Adrenal gland (tissue), 12 donors: ENCODE measurements around the gene HIVEP3. TPM values are rescaled to one million over a fixed set of nuclear protein-coding genes. Genes with fewer than 3 reads are reported as not detected.
"Not testable (repeated sequence)": the region's sequence is repeated elsewhere in the genome, so short reads cannot be mapped to it uniquely, and the experiment has no call there.

Source experiments
- DNase-seq, 7 donors: peaks; one replicate each; pipeline ENCODE4 v3.0.0-alpha.2; 2019 to 2020
- H3K27ac ChIP-seq, 5 donors: fragments of 200-600 bp; sonication (generic) in 4 of 5; 1 replicate in 3 of 5; 2 replicates in 2 of 5; pipeline versions ENCODE4 v1.5.1 to v1.8.0; 2016 to 2020; ENCODE audit warnings: mild to moderate bottlenecking in 1 of 5
- H3K27me3 ChIP-seq: fragments of 200-600 bp; 2 replicates; pipeline ENCODE4 v1.8.0; 2021
- H3K36me3 ChIP-seq, 2 donors: fragments of 200-600 bp; replicated peaks in 1 of 2; 1 replicate in 1 of 2; 2 replicates in 1 of 2; pipeline versions ENCODE4 v1.5.1 to v1.8.0; 2018 to 2022
- H3K4me1 ChIP-seq, 2 donors: fragments of 200-600 bp; replicated peaks in 1 of 2; 1 replicate in 1 of 2; 2 replicates in 1 of 2; pipeline versions ENCODE4 v1.5.1 to v1.8.0; 2018 to 2021
- H3K4me3 ChIP-seq, 4 donors: fragments of 200-600 bp; sonication (generic) in 3 of 4; one replicate each; pipeline ENCODE4 v1.5.1; 2016 to 2018
- H3K9me3 ChIP-seq, 3 donors: fragments of 200-600 bp; sonication (generic) in 1 of 3; replicated peaks in 1 of 3; 1 replicate in 2 of 3; 2 replicates in 1 of 3; pipeline versions ENCODE4 v1.5.1 to v1.8.0; 2016 to 2021
- POLR2A ChIP-seq, 2 donors: fragments of 450-650 bp; IDR thresholded peaks; one replicate each; pipeline ENCODE4 v1.6.1; 2017; ENCODE audit warnings: antibody characterized with exemption in 2 of 2, mild to moderate bottlenecking in 2 of 2, moderate library complexity in 1 of 2
- WGBS, 4 donors: extraction: QIAGEN DNeasy Blood & Tissue Kit in 2 of 4; methylation state at CpG; one replicate each; pipeline versions ENCODE4 v1.1.5 to v1.1.7; 2013 to 2017; 5-methylcytosine and 5-hydroxymethylcytosine counted together
- intact Hi-C, 2 donors: fragments of 100-400 bp; cut with DNase I; formaldehyde crosslinking; loops; one replicate each; pipeline versions ENCODE4 v1.14.1 to v1.15.0; 2022 to 2023
- polyA plus RNA-seq, 3 donors: library from polyadenylated mRNA; stranded (reverse); fragments of 200-250 nt in 2 of 3; fragments of 350-450 nt in 1 of 3; fragmentation: Illumina TruSeq in 1 of 3; extraction: RNeasy Lipid Tissue Mini Kit (QIAGEN cat#74804) in 1 of 3; gene quantifications; one replicate each; pipeline ENCODE4 v1.2.3, GENCODE V29; 2013 to 2014
- total RNA-seq, 9 donors: library from RNA; depleted of rRNA in 4 of 9; stranded (reverse); fragments of >200 nt in 4 of 9; fragments of 120-200 nt in 1 of 9; fragmentation: NEBNext Ultra II Directional in 1 of 9; extraction: Animal tissue kit (Norgen Biotek cat#: 25700) in 1 of 9; gene quantifications; one replicate each; pipeline versions ENCODE4 v1.1.0 to v1.2.4, GENCODE V29; 2013 to 2023
- TF ChIP-seq, protein P1 (sequence below), 6 experiments: fragments of 450-650 bp in 4 of 6; fragments of 200-600 bp in 2 of 6; sonication (generic) in 1 of 6; IDR thresholded peaks; 1 replicate in 5 of 6; 2 replicates in 1 of 6; pipeline versions ENCODE4 v1.5.1 to v1.8.0; 2016 to 2021; ENCODE audit warnings: antibody characterized with exemption in 6 of 6, mild to moderate bottlenecking in 2 of 6, moderate library complexity in 1 of 6
- donor health status: healthy with polysubstance abuse.
- donor health status: Bipolar disorder and iron deficiency.
- donor health status: DM: yes; HTN: yes; CAD: no.
- donor health status: DM: no; HTN: no; CAD: no.
- donor health status: DM: no; HTN: no; CAD: no.
- donor health status: DM: yes; HTN: yes; CAD: no.

HIVEP3 gene
- total and polyA plus RNA-seq, 12 donors, result 3.2 to 7.7 (median 7.0) TPM

DNA sequence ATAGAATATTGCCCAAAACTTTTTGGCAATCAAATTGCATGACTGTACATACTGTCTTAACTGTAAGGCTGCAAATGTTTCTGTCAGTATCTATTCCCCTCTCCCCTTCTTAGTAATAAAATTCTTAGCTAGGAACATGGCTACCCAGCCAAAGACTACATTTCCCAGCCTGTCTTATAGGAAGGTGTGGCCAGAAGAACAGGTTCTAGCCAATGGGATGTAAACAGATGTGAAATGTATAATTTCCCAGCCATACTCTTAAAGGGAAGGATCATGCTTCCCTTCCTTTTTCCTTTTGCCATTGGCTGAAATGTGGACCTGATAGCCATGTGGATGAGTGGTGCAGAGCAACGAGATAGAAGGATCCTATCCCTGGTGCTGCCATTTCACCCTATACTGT lies 7.0 kb upstream of the HIVEP3 start:
- no peak overlapping the region for H3K4me3 ChIP-seq
- intact Hi-C loops, result loop anchor here in 1 of 2 donors (10.0 kb wide), 1 partner anchor 109 kb away; no protein-coding TSS in a partner anchor
- no peak for DNase-seq
- no peaks in the 10 kb centered on the region for H3K36me3 ChIP-seq
- H3K27me3 ChIP-seq, result no peaks in the 10 kb centered on the region
- H3K4me1 ChIP-seq, result no peaks in the 10 kb centered on the region
- no peak overlapping the region for H3K27ac ChIP-seq
- no peaks in the 10 kb centered on the region for H3K9me3 ChIP-seq
- WGBS, 4 donors, result 56 to 86% (median 69%) methylated on average over 1 of the region's 1 CpG
- no peak for TF ChIP-seq POLR2A (IDR thresholded peaks at IDR 0.05)
- TF ChIP-seq, protein P1, sequence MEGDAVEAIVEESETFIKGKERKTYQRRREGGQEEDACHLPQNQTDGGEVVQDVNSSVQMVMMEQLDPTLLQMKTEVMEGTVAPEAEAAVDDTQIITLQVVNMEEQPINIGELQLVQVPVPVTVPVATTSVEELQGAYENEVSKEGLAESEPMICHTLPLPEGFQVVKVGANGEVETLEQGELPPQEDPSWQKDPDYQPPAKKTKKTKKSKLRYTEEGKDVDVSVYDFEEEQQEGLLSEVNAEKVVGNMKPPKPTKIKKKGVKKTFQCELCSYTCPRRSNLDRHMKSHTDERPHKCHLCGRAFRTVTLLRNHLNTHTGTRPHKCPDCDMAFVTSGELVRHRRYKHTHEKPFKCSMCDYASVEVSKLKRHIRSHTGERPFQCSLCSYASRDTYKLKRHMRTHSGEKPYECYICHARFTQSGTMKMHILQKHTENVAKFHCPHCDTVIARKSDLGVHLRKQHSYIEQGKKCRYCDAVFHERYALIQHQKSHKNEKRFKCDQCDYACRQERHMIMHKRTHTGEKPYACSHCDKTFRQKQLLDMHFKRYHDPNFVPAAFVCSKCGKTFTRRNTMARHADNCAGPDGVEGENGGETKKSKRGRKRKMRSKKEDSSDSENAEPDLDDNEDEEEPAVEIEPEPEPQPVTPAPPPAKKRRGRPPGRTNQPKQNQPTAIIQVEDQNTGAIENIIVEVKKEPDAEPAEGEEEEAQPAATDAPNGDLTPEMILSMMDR (IDR thresholded peaks at IDR 0.05), result no peak

GRCh38 chr1:41924911-41925310 lies 6.2 kb upstream of the HIVEP3 start:
- TF ChIP-seq, protein P1 (IDR thresholded peaks at IDR 0.05), result no peak
- no peak for TF ChIP-seq POLR2A (IDR thresholded peaks at IDR 0.05)
- WGBS, 4 donors, result 48 to 68% (median 59%) methylated on average over 2 of the region's 2 CpGs
- Histone ChIP-seq H3K4me3 (no peak overlapping the region), H3K4me1 (no peaks in the 10 kb centered on the region), H3K27ac (no peak overlapping the region), H3K27me3 (no peaks in the 10 kb centered on the region), H3K36me3 (no peaks in the 10 kb centered on the region), H3K9me3 (no peaks in the 10 kb centered on the region)
- intact Hi-C loops, result loop anchor here in 1 of 2 donors (10.0 kb wide), 1 partner anchor 110 kb away; no protein-coding TSS in a partner anchor
- DNase-seq, result no peak

DNA sequence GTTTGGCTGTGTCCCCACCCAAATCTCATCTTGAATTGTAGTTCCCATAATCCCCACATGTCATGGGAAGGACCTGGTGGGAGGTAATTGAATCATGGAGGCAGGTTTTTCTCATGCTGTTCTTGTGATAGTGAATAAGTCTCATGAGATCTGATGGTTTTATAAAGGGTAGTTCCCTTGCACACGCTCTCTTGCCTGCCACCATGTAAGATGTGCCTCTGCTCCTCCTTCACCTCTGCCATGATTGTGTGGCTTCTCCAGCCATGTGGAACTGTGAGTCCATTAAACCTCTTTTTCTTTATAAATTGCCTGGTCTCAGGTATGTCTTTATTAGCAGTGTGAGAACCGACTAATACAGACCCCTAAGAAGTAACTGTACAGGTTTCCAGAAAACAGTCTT lies 2.5 kb upstream of the HIVEP3 start:
- intact Hi-C loops, result loop anchor here in 1 of 2 donors (10.0 kb wide), 1 partner anchor 114 kb away; no protein-coding TSS in a partner anchor
- H3K9me3 ChIP-seq, H3K36me3 ChIP-seq, H3K27me3 ChIP-seq, H3K4me3 ChIP-seq, H3K27ac ChIP-seq, DNase-seq: not testable (repeated sequence)
- peaks cover 6 to 28% of the 10 kb centered on the region in 2 donors for H3K4me1 ChIP-seq
- WGBS, 4 donors, result 83 to 100% (median 95%) methylated on average over 2 of the region's 2 CpGs

DNA sequence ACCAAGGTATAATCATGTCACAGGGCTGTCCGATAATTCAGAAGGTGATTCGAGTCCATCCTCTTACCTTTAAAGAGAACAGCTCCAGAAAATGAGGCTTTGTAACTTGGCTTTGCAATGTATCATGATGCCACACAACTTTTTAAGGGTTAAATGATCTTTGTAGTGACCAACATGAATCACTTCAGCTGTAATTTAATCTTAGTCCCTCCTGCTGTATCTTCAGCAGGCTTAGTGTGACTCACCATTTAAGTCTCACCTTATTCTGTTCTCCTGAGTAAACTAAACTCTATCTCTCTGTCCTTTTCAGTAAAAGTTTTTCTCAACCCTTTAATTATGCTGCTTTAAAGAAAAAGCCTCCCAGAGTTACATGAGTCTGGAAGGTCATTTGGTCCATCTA lies 1.9 kb upstream of the HIVEP3 start:
- Histone ChIP-seq H3K4me1 (peaks cover 6 to 30% of the 10 kb centered on the region in 2 donors), H3K36me3 (no peaks in the 10 kb centered on the region), H3K27me3 (no peaks in the 10 kb centered on the region), H3K27ac (no peak overlapping the region), H3K9me3 (no peaks in the 10 kb centered on the region), H3K4me3 (no peak overlapping the region)
- intact Hi-C loops, result loop anchor here in 1 of 2 donors (10.0 kb wide), 1 partner anchor 114 kb away; no protein-coding TSS in a partner anchor
- TF ChIP-seq POLR2A (IDR thresholded peaks at IDR 0.05), result no peak
- TF ChIP-seq, protein P1 (IDR thresholded peaks at IDR 0.05), result no peak
- 59 to 82% (median 63%) methylated on average over 2 of the region's 2 CpGs for WGBS, 4 donors
- no peak for DNase-seq

DNA sequence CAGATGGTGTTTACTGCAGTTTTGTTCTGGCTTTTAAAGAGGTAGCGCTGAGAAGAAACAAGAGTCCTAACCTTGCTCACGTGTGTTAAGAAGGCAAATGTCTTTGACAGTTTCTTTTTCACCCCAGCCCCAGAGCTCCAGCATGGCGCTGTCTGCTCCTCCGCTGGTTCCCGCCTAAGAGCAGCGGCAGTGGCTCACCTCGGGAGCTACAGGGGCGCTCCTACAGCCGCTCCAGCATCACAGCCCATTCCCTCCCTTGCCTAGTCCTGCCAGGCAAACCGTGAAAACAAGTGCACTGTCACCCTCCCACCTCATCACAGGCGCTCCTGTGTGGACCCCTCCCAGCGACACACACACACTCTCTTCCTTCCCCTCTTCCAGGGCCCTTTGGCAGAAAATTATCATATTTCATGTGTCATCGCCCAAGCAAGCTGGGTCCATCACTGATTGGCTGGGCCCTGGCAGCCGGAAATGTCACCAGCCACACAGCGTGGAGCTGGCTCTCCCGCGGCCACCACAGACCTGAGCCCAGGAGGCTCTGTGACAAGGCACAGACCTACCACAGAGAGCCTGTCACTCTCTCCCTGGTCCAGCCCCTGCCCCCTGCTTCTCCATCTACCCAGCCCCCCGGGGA lies 1.2 kb upstream of the HIVEP3 start:
- peak; percentile 26 to 87 (median 35) for DNase-seq
- intact Hi-C loops, result loop anchor here in 1 of 2 donors (10.0 kb wide), 1 partner anchor 115 kb away; no protein-coding TSS in a partner anchor
- 63 to 70% (median 67%) methylated on average over 16 to 18 of the region's 18 CpGs for WGBS, 4 donors
- TF ChIP-seq POLR2A (IDR thresholded peaks at IDR 0.05), result no peak
- TF ChIP-seq, protein P1 (IDR thresholded peaks at IDR 0.05), result no peak
- H3K27me3 ChIP-seq, result no peaks in the 10 kb centered on the region
- H3K4me3 ChIP-seq, result no peak overlapping the region
- H3K36me3 ChIP-seq, result no peaks in the 10 kb centered on the region
- H3K9me3 ChIP-seq, result no peaks in the 10 kb centered on the region
- H3K27ac ChIP-seq, result no peak overlapping the region
- peaks cover 6 to 33% of the 10 kb centered on the region in 2 donors for H3K4me1 ChIP-seq
